Medulla oblongata (tissue), 1 donor: ENCODE data around the gene DOK3.

Experiments used
- DNase-seq: peaks from one replicate; pipeline ENCODE4 v3.0.0-alpha.2; 2015; ENCODE audit errors: extremely low spot score

Gene DOK3, protein sequence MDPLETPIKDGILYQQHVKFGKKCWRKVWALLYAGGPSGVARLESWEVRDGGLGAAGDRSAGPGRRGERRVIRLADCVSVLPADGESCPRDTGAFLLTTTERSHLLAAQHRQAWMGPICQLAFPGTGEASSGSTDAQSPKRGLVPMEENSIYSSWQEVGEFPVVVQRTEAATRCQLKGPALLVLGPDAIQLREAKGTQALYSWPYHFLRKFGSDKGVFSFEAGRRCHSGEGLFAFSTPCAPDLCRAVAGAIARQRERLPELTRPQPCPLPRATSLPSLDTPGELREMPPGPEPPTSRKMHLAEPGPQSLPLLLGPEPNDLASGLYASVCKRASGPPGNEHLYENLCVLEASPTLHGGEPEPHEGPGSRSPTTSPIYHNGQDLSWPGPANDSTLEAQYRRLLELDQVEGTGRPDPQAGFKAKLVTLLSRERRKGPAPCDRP

DNA sequence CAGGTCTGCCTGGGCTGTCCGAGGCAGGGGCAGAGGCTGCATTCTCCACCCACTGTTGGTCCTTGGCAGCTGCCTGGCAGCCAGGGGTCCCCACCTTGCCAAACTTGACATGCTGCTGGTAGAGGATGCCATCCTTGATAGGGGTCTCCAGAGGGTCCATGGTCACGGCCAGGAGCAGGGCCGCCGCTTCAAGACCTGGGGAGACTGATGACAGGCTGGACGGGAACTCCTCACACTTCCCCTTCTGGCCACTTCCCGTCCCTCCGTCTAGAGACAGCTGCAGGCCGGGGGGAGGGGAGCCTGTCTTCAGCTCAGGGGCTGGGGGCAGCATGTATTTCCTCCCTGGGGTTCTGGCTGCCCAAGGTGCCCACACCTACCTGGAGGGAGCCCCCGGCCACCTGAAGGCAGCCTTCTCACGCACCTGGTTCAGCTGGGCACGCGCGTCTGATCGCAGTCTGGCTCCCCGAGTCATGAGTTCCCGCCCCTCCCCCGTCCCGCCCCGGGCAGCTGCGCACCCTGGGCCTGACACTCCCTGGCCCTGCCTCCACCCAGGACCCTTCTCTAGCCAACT lies at the start of gene DOK3:
TSS of gene DOK3 (minus strand) at position 446 of the 571 bp plus-strand sequence. CDS start at position 160, 286 bp downstream.
- peak; percentile 52 for DNase-seq

DNA sequence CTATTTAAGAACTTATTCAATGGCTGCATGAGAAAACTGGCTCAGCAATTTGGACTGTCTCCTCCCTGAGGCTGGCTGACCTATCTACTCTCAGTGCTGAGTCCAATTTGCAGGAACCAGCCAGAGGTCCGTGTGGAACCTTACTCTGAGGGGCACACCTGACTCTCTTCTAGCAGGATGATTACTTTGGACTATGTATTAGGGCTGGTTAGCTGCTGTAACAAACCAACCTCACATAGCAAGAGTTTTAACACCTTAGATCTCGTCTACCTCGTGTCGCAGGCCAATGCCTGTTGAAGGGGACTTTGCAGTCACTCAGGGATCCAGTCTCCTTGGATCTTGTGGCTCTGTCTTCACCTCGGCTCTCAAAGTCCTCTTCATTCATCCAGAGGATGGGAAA lies 48.2 kb upstream of the DOK3 start:
- no peak for DNase-seq

DNA sequence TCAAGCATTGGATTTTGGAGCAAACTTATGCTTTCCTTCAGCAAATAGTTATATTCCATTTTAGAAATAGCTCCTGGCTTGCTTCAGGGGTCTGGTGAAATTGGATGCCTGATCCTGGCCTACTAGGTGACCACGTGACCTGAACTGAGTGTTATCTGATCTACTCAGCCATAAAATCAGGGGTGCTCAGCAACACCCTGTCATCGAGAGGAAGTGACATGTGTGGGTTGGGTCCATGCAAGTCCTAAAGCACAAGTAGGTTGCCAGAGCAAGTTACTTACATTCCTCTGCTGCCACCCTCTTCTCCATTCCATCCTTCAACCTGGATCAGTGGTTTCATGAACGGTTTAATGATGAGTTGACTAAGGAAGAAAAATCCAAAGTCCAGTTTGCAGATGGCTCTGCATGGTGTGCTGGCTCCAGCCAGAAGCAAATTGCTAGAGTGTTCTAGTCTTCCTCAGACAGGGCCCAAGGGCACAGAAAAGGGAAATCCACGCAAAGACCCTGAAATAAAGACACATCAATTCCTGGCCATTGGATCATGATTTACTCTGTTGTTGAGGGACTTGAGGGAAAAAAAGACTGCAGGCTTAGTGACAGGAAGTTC lies 47.5 kb upstream of the DOK3 start:
- no peak for DNase-seq

DNA sequence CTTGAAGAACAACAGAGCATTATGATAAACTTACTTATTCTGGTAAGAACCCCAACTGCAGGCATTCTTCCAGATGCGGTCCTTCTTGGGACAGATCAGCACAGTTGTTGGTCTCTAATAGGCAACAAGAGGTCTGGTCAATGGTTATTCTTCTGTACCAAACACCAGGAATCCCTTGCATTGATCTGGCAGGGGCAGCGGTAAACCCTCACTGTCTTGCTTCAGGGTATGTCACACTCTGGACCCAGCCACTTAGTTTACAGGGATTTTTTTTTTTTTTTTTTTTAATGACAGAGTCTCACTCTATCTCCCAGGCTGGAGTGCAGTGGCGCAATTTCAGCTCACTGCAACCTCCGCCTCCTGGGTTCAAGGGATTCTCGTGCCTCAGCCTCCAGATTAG lies 46.0 kb upstream of the DOK3 start:
- no peak for DNase-seq

DNA sequence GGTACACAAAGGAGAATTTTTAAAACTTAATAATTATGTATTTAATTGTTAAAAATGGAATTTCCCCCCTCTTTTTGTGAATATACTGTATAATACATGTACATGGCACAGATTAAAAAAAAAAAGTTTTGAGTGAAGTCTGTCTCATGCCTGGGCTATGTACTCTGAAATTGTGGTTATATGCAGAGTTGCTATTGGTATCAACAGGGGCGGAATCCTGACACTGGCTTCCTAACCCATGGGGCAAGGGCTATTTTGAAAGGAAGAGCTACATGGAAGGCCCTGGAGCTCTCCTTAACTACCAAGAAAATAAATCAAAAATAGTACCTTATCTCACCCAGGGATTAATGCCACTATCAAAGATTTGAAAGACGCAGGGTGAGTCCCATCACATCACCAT lies 45.6 kb upstream of the DOK3 start:
- no peak for DNase-seq

DNA sequence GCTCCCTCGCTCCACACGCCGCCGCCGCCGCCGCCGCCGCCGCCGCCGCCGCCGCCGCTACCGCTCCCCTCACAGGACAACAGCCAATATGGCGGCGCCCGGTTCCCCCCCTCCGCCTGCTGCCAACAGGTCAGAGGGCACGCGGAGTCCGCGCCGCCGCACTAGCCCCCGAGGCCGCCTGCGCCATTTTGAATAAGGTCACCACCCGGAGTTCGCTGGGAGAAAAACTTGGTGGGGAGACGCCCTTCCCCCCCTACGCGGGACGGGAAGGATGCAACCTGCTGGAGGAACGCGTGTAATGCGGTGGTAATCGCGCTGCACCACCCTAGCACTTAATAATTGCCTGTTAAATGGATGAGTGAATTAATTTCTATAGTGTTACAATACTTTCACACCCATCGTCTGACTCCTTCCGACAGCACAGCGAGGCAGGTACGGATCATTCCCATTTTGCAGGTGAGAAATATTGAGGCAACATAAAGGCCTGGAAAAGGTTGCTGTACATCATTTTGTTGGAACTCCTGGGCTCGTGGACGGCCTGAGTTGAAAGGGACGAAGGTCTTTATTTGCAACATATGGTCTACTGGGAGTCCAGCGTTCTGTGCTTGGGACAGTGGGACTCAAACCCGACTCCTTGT lies 45.0 kb upstream of the DOK3 start, which contains the start of gene FAM193B:
TSS of gene FAM193B (minus strand) at position 90 of the 638 bp plus-strand sequence. CDS start 105 bp downstream, outside the sequence.
- DNase-seq = peak; percentile 94

DNA sequence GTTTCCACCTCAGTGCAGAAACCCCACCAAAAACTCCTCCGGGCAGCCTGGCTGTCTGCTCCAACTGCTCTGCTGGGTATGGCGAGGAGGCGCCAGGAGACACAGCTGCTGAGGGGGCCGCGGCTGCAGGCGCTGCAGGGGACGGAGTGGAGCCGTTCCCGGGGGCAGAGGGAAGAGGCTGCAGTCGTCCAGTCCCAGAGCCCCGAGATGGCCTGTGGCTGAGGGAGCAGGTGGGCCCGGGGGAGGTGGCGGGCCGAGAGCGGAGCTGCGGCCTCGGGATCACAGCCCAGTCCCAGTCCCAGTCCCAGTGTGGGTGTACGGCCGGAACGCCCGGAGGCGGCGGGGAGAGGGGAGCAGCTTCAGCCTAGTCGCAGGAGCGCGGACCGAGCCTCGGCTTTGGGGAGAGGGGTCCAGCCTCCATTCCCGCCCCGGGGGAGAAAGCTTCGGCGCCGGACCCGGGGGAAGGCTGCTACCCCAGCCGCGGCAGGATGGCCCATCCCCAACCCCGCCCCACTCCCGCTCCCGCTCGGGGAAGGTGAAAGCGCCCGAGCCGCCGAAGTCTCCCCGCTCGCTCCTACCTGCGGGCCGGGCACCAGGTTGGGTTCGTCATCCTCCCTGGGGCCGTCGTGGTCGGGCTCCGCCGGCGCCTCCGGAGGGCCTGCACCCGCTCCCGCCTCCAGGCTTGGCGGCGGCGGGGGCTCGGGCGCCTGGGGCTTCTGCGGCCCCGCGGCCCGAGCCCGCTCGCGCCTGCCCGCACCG lies 44.2 kb upstream of the DOK3 start:
- no peak for DNase-seq

DNA sequence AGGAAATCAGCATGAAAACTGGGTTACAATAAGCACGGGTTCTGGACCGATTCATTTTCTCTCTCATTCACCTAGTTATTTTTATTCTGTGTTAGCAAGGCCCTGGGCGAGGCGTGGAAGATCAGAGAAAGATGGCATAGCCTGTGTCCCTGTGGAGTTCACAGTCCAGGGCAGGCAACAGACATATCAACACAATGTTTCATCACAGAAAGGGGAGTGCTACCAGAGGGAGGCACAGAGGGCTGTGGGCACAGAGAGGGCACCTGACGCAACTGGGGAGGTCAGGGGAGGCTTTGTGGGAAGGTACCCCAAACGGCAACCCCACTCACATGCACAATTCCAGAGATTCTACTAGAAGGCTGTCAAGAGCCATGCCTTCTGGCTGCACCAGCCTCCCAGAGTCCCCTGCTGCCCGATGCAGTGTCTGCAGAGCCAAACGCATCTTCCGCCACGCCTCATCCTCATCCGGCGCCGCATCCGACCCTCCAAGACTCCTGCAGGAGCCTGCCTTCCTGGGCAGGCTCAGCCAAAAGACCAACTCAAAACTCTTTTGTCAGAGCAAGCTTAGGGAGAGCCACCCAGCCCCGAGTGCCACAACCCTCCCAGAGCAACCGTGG lies 43.3 kb upstream of the DOK3 start:
- no peak for DNase-seq

DNA sequence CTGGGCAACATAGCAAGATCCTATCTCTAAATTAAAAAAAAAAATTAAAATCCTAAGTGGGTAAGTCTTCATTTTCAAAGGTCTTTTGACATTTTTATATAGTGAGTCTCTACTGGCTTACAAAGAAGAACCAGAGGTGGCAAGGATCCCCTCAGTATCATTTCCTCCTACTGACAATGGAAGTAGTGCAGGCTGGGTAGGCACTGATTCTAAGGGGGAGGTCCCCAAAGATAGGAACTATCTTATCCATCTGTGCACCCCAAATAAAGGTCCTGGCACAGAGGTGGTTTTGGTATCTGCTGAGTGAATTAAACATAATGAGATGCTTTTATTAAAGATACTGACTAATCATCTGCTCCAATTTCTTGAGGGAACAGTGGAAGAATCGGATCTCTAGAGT lies 40.5 kb upstream of the DOK3 start:
- DNase-seq = no peak

DNA sequence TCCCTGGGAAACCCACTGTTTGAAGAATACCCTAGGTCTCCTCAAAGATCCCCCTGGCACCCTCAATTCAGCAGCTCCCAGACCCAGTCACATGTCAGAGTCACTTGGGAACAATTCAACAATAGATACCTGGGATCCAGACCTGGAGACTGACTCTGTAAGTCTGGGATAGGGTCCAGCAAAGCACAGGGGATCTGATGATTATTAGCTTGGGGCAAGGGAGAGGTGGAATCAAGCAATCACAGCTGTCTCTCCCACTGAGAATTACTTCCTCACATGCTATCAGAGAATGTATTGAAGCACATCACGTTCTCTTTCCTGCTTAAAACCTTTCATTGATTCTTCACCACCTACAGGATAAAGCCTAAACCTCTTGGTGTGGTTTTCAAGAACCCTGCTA lies 38.9 kb upstream of the DOK3 start:
- no peak for DNase-seq

DNA sequence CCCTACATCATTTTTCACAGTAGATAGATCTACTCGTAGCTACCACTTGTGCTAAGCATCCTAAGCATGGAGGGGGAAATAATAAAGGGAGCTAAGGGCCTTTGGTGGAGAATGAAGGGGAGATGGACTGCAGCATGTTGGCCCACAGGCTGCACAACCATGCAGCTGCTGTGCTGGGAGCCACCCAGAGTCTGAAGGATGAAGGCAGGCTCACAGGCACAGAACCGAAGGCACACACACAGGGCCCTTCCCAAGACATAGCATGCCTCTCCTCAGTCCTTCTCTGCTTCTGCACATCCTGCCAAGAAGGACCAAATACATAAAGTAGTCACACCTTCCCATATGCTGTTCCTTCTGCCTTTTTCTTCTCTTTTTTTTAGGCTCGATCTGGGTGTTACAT lies 38.1 kb upstream of the DOK3 start:
- no peak for DNase-seq

DNA sequence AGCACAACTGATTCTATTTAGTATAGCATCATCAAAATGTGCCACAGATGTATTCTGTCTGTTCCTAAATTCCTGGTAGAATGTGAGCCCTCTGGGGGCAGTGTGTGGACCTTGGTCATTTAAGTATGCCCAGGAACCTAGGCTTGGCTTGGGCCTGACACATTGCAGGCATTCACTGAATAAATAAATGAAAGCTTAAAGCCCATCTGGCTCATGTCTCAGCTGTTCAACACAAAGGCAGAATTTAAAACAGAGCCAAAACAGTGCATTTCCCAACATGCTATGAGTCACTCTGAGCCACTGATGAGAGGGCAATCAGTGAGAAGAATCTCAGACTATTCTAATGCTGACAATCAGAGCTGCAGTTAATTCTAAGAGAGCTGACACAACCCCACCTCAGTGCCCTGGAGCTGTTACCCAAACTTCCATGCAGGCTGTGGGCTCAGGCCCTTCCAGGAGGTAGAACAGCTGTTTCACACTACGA lies 36.7 kb upstream of the DOK3 start:
- peak; percentile 54 for DNase-seq

DNA sequence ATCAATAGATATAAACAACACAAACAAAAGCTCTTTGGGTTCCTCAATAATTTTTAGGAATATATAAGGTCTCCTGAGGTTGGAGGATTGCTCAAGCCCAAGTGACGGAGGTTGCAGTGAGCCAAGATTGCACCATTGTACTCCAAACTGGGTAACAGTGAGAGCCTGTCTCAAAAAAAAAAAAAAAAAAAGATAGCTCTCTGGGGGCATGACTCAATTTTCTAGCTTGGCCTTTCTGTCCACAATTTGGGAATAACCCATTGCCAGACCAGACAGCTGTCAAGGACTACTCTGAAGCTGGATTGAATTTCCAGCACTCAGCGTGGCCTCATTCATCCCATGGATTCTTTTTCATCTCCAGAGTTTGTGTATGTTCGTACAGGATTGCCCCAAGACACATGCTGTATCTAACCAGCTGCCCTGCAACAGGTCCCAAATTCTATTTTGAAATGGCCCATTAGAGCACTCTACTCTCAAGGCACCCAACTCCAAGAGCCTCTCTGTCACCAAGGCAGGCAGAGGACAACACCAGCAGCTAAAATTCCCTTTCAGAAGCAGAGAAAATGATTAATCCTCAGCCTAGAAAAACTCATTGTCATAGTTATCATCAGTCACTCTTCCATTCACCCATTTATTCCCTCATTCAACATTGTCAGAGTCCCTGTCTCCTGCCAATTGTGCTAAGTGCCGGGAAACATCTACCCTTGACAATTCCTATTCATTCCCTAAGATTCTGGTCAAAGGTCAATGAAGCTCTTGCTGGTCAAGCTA lies 36.0 kb upstream of the DOK3 start:
- no peak for DNase-seq

DNA sequence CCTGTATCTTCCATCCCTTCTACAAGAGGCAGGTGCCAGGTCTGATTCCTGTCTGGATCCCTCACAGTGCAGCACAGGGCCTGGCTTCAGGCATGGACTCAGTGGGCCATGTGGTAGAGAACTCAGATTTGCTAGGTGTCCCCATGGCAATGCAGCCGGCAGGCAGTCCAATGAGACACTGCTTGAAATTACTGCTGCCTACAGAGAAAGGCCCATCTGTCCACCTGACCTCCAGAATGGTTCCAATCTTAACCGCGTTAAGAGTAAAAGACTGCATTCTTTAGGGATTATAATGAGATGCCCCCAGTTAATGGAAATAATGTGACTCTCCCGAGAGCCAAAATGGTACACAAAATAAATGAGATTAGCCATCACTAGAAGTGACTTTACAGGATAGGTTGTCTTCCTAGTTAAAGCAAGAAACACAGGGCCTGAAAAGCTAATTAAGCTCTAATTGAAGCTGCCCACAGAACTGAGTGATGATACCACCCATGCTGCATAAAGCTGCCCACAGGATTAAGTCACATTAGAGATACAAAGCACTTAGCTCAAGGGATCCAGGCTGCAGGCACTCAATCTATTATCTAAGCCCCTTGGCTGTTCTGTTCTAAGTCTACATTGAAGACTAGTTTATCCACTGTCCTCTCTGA lies 33.3 kb upstream of the DOK3 start:
- DNase-seq = no peak

DNA sequence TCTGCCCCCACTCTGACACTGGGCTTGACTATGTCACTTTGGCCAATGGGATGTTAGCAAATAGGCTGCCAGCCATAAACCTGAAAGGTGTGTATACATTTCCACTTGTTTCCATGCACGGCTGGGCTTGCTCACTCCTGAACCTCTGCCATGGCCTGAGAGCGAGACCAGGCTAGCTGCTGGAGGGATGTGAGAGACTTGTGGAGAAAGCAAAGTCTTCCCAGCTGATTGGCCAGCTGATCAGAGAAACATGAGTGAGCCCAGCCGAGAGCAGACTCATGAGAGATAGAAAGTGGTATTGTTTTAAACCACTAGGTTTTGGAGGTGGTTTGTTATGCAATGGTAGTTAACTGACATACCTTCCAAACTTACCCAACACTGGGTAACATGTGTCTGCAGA lies 30.8 kb upstream of the DOK3 start:
- DNase-seq = no peak

DNA sequence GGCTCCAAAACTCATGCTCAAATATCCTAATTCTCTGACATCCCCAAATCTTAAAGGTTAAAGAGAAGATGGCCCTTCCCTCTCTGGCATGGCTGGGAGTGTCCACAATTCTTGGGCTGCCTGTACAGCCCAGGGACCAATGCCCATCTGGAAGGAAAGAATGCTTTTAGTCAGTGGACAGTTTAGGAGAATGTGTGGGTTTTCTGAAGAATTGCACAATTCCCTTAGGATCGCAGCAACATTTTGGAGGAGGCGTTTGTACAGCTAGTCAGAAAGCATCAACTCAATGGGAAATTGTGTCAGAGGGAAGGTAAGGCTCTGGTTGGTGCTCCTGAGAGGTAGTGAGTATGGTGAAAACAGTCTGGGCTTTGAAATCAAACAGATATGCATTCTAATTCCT lies 29.8 kb upstream of the DOK3 start:
- no peak for DNase-seq

DNA sequence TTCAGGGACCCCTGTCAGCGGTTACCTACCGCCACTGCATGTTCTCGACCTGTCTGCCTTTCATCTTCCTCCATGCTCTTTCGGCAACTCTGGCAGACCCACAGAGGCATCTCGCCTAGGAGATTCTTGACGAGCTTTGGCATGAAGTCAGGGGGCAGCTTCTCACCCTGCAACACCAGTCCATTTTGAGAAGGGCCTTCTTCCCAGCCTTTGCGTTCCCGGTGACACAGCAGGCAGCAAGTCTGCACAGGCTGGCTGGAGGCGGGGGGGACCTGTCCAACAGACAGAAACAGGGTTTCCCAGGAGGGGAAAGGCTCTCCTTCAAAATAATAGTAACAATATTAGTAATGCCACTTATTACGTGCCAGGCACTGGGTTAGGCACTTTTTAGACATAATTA lies 29.2 kb upstream of the DOK3 start:
- DNase-seq = no peak

DNA sequence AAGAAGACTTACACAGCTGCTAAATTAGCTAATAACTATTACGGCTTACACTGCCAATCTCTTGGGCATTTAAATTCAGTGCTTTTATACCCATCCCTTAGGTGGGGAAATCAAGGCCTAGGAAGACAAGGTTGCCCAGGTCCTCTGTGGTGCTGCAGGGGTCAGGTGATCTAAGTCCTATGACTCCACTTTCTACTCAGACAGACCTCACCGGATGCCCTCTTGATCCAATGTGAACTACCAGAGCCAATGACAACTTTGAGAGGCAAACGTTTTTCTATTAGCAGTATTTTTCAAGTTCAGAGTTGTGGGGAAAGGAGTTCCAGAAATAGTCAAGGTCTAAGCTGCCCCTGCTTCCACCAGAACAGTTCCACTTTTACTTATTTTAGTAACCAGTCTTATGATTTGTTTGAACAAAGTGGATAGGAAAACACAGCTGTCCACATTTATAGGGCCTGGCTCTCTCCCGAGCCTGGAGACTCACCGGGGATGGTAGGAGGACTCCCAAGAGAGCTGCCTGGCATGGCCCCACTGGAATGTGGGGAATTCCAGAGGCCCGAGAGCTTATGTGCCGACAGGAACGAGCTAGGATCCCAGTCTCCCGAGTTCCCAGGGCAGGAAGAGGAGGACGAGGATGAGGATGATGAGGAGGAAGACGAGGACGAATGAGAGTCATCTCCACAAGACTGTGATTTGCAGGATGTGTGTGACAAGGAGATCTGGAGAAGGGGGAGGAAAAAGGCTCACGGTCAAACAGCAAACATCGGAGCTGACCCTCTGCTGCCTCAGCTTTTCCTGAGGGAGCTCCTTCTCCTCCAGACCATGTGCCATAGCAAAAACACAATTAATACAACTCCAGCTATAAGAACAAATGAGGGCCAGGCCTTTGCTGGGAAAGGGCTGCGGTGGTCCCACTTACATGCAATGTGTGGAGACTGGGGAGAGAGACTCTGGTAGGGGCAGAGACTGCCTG lies 28.0 kb upstream of the DOK3 start:
- DNase-seq = no peak

DNA sequence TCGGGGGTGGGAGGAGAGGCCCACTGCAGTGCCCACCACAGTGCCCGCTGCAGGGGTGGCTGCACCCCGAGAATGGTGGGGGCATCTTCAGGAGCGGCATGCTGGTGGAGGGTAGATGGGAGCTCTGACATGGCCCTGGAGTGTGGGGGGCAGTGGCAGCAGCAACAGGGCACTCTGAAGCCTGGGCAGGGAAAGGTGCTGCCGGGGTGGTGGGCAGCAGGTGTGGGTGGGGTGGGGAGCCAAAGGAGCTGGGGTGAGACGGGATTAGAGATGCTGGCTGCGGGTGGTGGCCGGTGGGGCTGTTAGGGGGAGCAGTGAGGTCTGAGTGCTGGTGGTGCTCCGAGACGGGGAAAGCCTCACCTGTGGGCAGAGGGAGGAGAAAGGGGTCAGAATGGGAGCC lies 26.8 kb upstream of the DOK3 start:
- no peak for DNase-seq
